ENCODE results near the gene CIAO3.
A peak's percentile ranks its signal among the peaks of the same experiment; 100 is the strongest.

Gene CIAO3

GRCh38 chr16:700684-701584, 39.9 kb downstream of the CIAO3 start:
- DNase-seq (ENCODE audit: low spot score) = no peak
- no peak overlapping the region for H3K27ac ChIP-seq
- peak overlapping the region; percentile 36 for H3K4me3 ChIP-seq
- TF ChIP-seq, protein P1, sequence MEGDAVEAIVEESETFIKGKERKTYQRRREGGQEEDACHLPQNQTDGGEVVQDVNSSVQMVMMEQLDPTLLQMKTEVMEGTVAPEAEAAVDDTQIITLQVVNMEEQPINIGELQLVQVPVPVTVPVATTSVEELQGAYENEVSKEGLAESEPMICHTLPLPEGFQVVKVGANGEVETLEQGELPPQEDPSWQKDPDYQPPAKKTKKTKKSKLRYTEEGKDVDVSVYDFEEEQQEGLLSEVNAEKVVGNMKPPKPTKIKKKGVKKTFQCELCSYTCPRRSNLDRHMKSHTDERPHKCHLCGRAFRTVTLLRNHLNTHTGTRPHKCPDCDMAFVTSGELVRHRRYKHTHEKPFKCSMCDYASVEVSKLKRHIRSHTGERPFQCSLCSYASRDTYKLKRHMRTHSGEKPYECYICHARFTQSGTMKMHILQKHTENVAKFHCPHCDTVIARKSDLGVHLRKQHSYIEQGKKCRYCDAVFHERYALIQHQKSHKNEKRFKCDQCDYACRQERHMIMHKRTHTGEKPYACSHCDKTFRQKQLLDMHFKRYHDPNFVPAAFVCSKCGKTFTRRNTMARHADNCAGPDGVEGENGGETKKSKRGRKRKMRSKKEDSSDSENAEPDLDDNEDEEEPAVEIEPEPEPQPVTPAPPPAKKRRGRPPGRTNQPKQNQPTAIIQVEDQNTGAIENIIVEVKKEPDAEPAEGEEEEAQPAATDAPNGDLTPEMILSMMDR (IDR thresholded peaks at IDR 0.05) = no peak

DNA sequence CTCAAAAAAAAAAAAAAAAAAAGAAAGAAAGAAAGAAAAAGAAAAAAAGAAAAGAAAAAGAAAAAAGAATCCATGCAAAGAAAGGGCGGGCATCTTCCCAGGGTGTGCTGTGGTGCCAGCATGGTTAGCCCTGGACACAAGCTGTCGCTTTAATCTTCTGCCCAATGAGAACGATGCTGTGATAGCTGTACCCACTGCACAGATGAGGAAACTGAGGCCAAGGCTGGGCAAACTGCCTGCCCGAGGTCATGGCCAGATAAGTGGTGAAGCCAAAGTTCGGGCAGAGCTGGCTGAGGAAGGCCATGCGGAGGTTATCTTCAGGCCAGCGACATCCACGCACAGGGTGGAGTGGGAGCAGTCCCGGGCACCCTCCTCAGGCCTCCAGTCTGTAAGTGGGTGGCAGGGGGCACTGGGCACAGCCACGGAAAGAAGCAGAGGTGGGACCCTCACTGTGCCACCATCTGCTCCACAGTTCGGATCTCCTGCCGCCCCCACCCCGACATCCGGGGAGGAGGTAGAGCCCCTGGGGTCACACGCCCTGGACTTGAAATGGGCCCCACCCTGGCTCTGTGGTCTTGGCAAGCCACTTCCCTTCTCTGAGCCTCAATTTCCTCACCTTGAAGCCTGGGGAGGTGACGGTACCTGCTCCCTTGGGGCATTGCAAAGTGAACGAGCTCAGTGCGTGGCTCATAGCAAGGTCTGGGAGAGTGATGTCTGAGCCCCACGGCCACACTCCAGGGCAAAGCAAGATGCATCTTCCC, 41.7 kb downstream of the CIAO3 start:
- no peak for DNase-seq (ENCODE audit: low spot score)
- TF ChIP-seq, protein P1 (IDR thresholded peaks at IDR 0.05) = no peak
- Histone ChIP-seq H3K27ac (no peak overlapping the region), H3K4me3 (no peak overlapping the region)

GRCh38 chr16:695355-696089, 45.3 kb downstream of the CIAO3 start:
- DNase-seq (ENCODE audit: low spot score) = no peak
- Histone ChIP-seq H3K27ac (no peak overlapping the region), H3K4me3 (peak overlapping the region; percentile 52)
- TF ChIP-seq, protein P1 (IDR thresholded peaks at IDR 0.05) = no peak

GRCh38 chr16:694863-695354, 45.9 kb downstream of the CIAO3 start:
- no peak for DNase-seq (ENCODE audit: low spot score)
- TF ChIP-seq, protein P1 (IDR thresholded peaks at IDR 0.05) = no peak
- H3K27ac ChIP-seq = no peak overlapping the region
- peak overlapping the region; percentile 52 for H3K4me3 ChIP-seq

DNA sequence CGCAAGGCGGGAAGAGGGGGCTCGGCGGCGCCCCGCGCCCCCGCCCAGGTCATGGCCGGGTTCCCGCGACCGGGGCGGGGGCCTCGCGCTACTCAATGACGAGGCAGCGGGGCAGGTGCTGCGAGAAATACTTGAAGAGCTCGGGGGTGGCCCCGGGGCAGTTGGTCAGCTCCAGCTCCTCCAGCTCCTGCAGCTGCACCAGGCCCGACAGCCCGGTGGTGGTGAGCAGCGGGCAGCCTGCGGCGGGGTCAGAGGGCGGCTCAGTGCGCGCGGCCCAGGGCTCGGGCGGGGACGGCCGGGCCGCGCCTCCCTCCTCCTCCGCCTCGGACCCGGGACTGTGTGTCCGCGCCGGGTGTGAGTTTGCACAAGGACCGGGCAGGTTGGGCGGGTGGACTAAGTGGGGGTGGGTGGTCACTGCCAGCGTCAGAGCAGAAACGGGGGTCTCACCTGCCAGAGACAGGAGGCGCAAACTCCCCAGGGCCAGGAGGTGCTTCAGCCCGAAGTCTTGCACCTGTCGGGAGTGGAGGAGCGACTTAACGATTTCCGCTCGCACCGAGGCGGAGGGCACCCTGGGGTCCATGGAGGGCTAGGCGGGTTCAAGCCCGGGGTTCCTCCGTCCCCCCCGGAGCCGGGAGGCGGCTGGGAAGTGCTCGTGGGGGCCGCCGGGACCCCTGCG, 46.5 kb downstream of the CIAO3 start:
- Histone ChIP-seq H3K4me3 (peak overlapping the region; percentile 52), H3K27ac (no peak overlapping the region)
- TF ChIP-seq, protein P1 (IDR thresholded peaks at IDR 0.05) = no peak
- no peak for DNase-seq (ENCODE audit: low spot score)

DNA sequence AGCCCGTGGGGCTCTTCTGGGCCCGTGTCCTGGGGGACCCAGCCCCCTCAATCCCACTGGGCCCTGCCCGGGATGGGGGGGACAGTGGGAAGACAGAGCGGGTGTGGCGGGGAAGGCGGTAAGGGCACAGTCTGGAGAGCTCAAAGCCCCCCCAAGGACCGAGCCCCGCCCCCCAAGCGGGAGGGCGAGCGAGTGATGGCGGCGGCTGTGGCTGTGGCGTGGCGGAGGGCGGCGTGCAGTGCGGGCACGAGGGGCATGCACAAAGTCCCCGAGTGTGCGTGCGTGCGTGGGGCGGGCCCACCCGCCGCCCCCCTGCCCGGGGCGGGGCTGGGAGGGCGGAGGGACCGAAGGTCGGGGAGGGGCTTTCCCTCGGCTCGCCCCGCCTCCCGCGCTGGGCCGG, 47.0 kb downstream of the CIAO3 start:
- DNase-seq (ENCODE audit: low spot score) = no peak

More for the DNA sequence above, 47.0 kb downstream of the CIAO3 start:
- TF ChIP-seq, protein P1 (IDR thresholded peaks at IDR 0.05) = no peak
- H3K27ac ChIP-seq = no peak overlapping the region
- H3K4me3 ChIP-seq = peak overlapping the region; percentile 52

All from coronary artery (tissue), 2 donors.